Brain microvascular endothelial cell (primary cell): ENCODE results near the gene TEX13D.

Source experiments
- DNase-seq: peaks from one replicate; pipeline ENCODE4 v3.0.0-alpha.2; 2020
- H3K27ac ChIP-seq: fragments of 250-450 bp; sonication (Bioruptor Pico); 2 replicates; pipeline ENCODE4 v1.5.1; 2020; ENCODE audit warnings: mild to moderate bottlenecking, moderate library complexity
- H3K27me3 ChIP-seq: fragments of 250-450 bp; sonication (Bioruptor Pico); replicated peaks from 2 replicates; pipeline ENCODE4 v1.5.1; 2020; ENCODE audit warnings: mild to moderate bottlenecking
- H3K36me3 ChIP-seq: fragments of 250-450 bp; sonication (Bioruptor Pico); replicated peaks from 2 replicates; pipeline ENCODE4 v1.5.1; 2020; ENCODE audit warnings: mild to moderate bottlenecking
- H3K4me3 ChIP-seq: 2 replicates; pipeline ENCODE4 v1.5.1; 2011; ENCODE audit warnings: low read depth, mild to moderate bottlenecking, control low read depth, low read length, moderate library complexity
- in situ Hi-C: cut with HindIII; loops from 2 replicates; pipeline ENCODE4 v1.10.0; 2017; ENCODE audit warnings: low sequenced_read_pairs, low pct_ligation_motif_present
- TF ChIP-seq, protein P1 (sequence below): IDR thresholded peaks from 2 replicates; pipeline ENCODE4 v1.5.1; 2011; ENCODE audit warnings: low read depth, mild to moderate bottlenecking, moderate library complexity, low read length, control low read depth, inconsistent platforms; ENCODE audit errors: missing control alignments

TEX13D gene

DNA sequence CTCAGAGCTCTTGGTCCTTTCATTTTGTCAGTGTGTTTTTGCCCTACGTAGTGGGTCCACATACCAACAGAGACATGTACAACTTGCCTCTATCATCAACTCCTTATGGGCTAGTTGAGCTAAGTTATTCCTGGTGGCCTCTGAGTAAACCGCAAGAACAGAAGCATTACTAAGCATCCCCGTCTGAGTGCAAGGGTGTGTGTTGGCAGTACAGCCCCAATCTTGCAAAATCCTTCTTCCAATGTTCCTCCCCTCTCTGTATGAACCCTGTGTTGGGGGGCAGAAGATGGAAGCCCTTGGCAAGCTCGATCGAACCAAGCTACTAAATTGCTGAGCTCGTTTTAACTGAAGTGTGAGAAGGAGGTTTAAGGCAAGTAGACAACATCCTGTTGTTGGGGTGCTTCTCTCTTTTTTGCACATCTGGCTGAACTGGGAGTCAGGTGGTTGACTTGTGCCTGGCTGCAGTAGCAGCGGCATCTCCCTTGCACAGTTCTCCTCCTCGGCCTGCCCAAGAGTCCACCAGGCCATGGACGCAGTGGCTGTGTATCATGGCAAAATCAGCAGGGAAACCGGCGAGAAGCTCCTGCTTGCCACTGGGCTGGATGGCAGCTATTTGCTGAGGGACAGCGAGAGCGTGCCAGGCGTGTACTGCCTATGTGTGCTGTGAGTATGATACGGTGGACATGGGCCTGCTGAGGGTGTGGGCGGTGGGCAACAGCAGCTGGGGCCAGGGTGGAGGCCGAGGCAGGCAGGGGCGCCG is 13.8 kb downstream of the TEX13D start, which contains the start of gene SH2D1A:
SH2D1A (plus strand) TSS at position 447 of the 760 bp plus-strand sequence; CDS start at position 527, 80 bp downstream.
- TF ChIP-seq, protein P1, sequence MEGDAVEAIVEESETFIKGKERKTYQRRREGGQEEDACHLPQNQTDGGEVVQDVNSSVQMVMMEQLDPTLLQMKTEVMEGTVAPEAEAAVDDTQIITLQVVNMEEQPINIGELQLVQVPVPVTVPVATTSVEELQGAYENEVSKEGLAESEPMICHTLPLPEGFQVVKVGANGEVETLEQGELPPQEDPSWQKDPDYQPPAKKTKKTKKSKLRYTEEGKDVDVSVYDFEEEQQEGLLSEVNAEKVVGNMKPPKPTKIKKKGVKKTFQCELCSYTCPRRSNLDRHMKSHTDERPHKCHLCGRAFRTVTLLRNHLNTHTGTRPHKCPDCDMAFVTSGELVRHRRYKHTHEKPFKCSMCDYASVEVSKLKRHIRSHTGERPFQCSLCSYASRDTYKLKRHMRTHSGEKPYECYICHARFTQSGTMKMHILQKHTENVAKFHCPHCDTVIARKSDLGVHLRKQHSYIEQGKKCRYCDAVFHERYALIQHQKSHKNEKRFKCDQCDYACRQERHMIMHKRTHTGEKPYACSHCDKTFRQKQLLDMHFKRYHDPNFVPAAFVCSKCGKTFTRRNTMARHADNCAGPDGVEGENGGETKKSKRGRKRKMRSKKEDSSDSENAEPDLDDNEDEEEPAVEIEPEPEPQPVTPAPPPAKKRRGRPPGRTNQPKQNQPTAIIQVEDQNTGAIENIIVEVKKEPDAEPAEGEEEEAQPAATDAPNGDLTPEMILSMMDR, result no peak
- Histone ChIP-seq H3K4me3 (no peak within 1 kb of the TSS), H3K27ac (no peak within 1 kb of the TSS), H3K36me3 (no peaks in the 10 kb centered on the region), H3K27me3 (no peaks in the 10 kb centered on the region)
- DNase-seq, result no peak
- in situ Hi-C loops, result no loop called here

DNA sequence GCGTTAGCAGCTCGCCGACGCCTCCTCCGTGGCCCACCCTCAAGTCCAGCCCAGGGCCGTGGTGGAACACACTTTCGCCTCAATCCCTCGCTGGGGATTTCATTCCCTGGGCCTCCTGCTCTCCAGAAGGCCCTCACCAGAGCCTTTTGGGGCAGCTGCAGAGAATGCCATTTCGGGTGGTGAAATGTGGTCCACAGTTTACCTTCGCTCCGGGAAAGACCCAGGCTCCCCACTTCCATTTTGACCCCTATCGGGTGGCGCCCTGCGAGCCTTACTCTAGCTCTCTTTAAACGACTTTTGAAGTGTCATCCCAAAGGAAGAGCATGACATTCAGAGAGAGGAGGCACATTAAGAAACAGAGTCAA is 14.4 kb downstream of the TEX13D start:
- DNase-seq, result no peak
- Histone ChIP-seq H3K4me3 (no peak overlapping the region), H3K27me3 (no peaks in the 10 kb centered on the region), H3K27ac (no peak overlapping the region), H3K36me3 (no peaks in the 10 kb centered on the region)
- in situ Hi-C loops, result no loop called here
- TF ChIP-seq, protein P1, result no peak

DNA sequence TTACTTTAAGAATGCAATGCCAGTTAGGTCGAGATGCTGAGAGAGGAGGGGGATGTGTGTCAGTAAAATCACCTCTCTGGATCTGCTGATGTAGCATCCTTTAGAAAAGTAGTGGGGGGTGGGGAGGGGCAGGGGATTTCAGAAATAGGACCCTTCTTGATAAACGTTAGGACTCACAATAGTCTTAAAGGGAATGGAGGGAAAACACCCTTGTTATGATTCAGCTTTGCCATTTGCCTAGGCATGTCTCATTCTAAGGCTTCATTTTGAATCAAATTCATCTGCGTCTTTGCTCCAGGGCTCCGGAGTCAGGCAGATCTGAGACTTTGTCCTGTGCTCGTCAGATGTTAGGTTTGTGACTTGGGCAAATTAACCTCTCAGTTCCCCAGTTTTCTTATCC is 14.8 kb downstream of the TEX13D start:
- in situ Hi-C loops, result no loop called here
- no peak overlapping the region for H3K27ac ChIP-seq
- H3K36me3 ChIP-seq, result no peaks in the 10 kb centered on the region
- H3K4me3 ChIP-seq, result no peak overlapping the region
- TF ChIP-seq, protein P1, result no peak
- H3K27me3 ChIP-seq, result no peaks in the 10 kb centered on the region
- no peak for DNase-seq

DNA sequence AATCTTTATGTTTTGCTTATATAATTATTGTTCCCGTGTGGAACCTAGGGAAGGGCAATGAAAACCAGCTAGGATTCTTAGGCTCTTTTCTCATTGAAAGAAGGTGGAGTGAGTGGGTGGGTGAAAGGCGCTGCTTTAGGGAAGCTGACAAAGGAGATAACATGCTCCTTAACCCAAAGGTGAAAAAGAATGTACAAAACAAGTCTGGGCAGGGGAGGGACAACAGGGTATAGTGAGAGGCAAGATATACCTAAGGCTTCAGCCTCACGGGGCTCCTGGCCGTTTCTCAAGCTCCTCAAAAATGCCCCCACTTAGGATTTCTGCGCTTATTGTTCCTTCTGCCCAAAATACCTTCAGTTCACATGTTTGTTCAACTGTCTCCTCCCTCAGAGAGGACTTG is 15.7 kb downstream of the TEX13D start:
- Histone ChIP-seq H3K4me3 (no peak overlapping the region), H3K36me3 (no peaks in the 10 kb centered on the region), H3K27me3 (no peaks in the 10 kb centered on the region), H3K27ac (no peak overlapping the region)
- TF ChIP-seq, protein P1, result no peak
- in situ Hi-C loops, result no loop called here
- DNase-seq, result no peak

DNA sequence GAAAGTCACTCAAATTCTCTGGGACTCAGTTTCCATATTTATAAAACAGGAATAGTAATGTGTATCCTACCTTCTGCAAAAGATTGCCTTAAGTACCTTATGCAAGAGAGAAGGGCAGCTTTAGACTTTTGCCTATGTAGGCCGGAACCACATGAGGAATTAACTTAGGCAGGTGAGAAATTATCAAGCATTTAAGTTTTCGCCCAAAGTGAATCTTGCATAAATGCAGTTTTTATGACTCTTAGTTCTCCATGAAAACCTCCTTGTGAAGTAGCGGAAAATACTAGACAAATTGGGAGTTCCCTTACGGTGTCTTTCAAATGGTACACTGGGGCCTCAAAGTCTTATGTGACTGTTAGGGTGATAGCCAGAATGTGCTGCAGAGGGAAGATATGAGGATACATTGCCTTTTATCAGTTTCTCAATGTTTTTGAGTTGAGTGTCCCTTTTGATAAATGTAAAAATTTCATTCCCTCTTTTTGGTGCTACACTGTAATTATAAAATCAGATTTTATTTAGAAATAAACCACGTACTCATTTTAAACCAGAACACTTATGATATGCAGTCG is 16.5 kb downstream of the TEX13D start:
- Histone ChIP-seq H3K27ac (no peak overlapping the region), H3K4me3 (no peak overlapping the region), H3K27me3 (no peaks in the 10 kb centered on the region), H3K36me3 (no peaks in the 10 kb centered on the region)
- DNase-seq, result no peak
- in situ Hi-C loops, result no loop called here
- TF ChIP-seq, protein P1, result no peak

DNA sequence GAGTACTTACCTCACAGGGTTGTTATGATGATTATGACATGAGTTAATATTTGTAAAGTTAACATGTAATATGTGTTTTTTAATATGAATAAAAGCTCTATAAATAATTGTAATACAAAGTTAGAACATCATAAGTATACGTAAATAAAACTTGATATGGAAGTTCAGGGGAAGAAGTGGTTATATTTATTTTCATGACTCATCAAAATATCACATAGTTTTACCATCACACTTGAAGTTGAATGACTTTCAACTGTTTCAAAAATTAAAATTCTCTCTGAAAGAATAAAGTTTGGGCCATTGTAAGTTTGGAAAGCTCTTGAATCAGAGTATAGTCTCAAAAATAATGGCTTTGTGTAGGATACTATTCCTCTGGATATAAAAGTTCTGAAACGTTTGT is 22.2 kb downstream of the TEX13D start:
- in situ Hi-C loops, result no loop called here

More for the DNA sequence above, 22.2 kb downstream of the TEX13D start:
- Histone ChIP-seq H3K27ac (no peak overlapping the region), H3K36me3 (no peaks in the 10 kb centered on the region), H3K27me3 (no peaks in the 10 kb centered on the region), H3K4me3 (no peak overlapping the region)
- TF ChIP-seq, protein P1, result no peak
- DNase-seq, result no peak
